Measurements from ENCODE around the gene NCAM1. TPM values are rescaled to one million over a fixed set of nuclear protein-coding genes. Genes with fewer than 3 reads are reported as not detected.

NCAM1 gene
- total and polyA plus RNA-seq, 9 of the 15 experiments (the other 6 are each of a cell fraction or from before 2014, with no cell fraction given): 0.09 to 0.23 TPM; not detected in 7

GRCh38 chr11:113119074-113119473 is 157.9 kb downstream of the NCAM1 start:
- Histone ChIP-seq H3K4me2 (ENCODE audit: insufficient read depth, low read length) (no peak overlapping the region), H3K4me3 (no peak overlapping the region), H2AFZ (ENCODE audit: low read depth, low read length) (no peak overlapping the region), H3K27ac (ENCODE audit: extremely low read depth, low read depth, low read length) (no peak overlapping the region), H3K79me2 (ENCODE audit: control insufficient read depth, insufficient read depth, low read length) (no peaks in the 10 kb centered on the region), H3K9me3 (replicated peaks; ENCODE audit: control insufficient read depth, insufficient read depth, low read depth, low read length) (no peaks in the 10 kb centered on the region), H3K9me1 (ENCODE audit: control insufficient read depth, insufficient read depth, low read length) (no peaks in the 10 kb centered on the region), H3K27me3 (ENCODE audit: control insufficient read depth in 2 of 2, insufficient read depth in 2 of 2, low read length in 2 of 2) (peaks cover 0 to 7% of the 10 kb centered on the region in 2 experiments; a peak in 3 of 5 replicates), H4K20me1 (replicated peaks; ENCODE audit: control insufficient read depth, insufficient read depth, low read length) (no peaks in the 10 kb centered on the region), H3K36me3 (ENCODE audit: control insufficient read depth, insufficient read depth, low read length) (no peaks in the 10 kb centered on the region), H3K9ac (ENCODE audit: insufficient read depth in 1 of 2, low read depth in 2 of 2, low read length in 2 of 2) (no peak overlapping the region), H3K4me1 (replicated peaks in 1 of 2; ENCODE audit: control insufficient read depth in 2 of 2, insufficient read depth in 2 of 2, low read length in 2 of 2) (no peaks in the 10 kb centered on the region)
- intact Hi-C loops (cut with micrococcal nuclease) (no loop called here), in situ Hi-C loops (cut with MboI) (no loop called here)
- DNase-seq (ENCODE audit: extremely low read depth in 1 of 4, low spot score in 3 of 4): no peak
- no TSS peak for BruUV-seq (replicated peaks)
- ATAC-seq: no peak
- no peak for TF ChIP-seq ZNF3 (CRISPR knock-in tag; IDR thresholded peaks at IDR 0.05)
- no peak for TF ChIP-seq EHMT2 (IDR thresholded peaks at IDR 0.05)
- TF ChIP-seq ZFP30 (CRISPR knock-in tag; IDR thresholded peaks at IDR 0.05; ENCODE audit: borderline replicate concordance): no peak
- no peak for TF ChIP-seq PTRF (tag; IDR thresholded peaks at IDR 0.05)
- TF ChIP-seq STAT6 (CRISPR knock-in tag; IDR thresholded peaks at IDR 0.05): no peak
- no peak for TF ChIP-seq NFE2L1 (tag; IDR thresholded peaks at IDR 0.05; ENCODE audit: borderline replicate concordance, low read depth)
- CTCF ChIA-PET (ENCODE audit: low intra/inter-chr PET ratio): no interaction called here
- POLR2A ChIA-PET: no interaction called here
- no peak for FAIRE-seq
- 0% methylated on average over 3 of the region's 3 CpGs for WGBS (ENCODE audit: insufficient coverage, low coverage, missing lambda C conversion rate)

Data from K562 (cell line).